Vagina (tissue), 2 donors: ENCODE measurements around the gene EPB41. TPM values are rescaled to one million over a fixed set of nuclear protein-coding genes. Genes with fewer than 3 reads are reported as not detected.
A peak's percentile ranks its signal among the peaks of the same experiment; 100 is the strongest.

Experiments
- DNase-seq, 2 donors: peaks; one replicate each; pipeline ENCODE4 v3.0.0-alpha.2; 2017; ENCODE audit errors: extremely low spot score in 2 of 2
- H3K27ac ChIP-seq: fragments of 200-600 bp; sonication (generic); one replicate; pipeline ENCODE4 v1.5.1; 2019
- H3K27me3 ChIP-seq: fragments of 200-600 bp; sonication (generic); one replicate; pipeline ENCODE4 v1.5.1; 2019
- H3K36me3 ChIP-seq, 2 donors: fragments of 200-600 bp; sonication (generic); one replicate each; pipeline ENCODE4 v1.5.1; 2017 to 2019
- H3K4me1 ChIP-seq: fragments of 200-600 bp; sonication (generic); one replicate; pipeline ENCODE4 v1.5.1; 2019
- H3K4me3 ChIP-seq, 2 donors: fragments of 200-600 bp; sonication (generic); 1 replicate in 1 of 2; 2 replicates in 1 of 2; pipeline ENCODE4 v1.5.1; 2016 to 2019
- H3K9me3 ChIP-seq: fragments of 200-600 bp; sonication (generic); one replicate; pipeline ENCODE4 v1.5.1; 2019
- CTCF ChIP-seq, 3 experiments: fragments of 450-650 bp in 2 of 3; fragments of 200-600 bp in 1 of 3; sonication (generic) in 1 of 3; IDR thresholded peaks; one replicate each; pipeline ENCODE4 v1.5.1; 2017 to 2019; ENCODE audit warnings: antibody characterized with exemption in 3 of 3, mild to moderate bottlenecking in 2 of 3, moderate library complexity in 2 of 3
- POLR2A ChIP-seq, 2 donors: fragments of 450-650 bp; IDR thresholded peaks; one replicate each; pipeline ENCODE4 v1.6.1; 2017; ENCODE audit warnings: antibody characterized with exemption in 2 of 2, mild to moderate bottlenecking in 2 of 2, moderate library complexity in 2 of 2
- POLR2AphosphoS5 ChIP-seq, 2 donors: sonication (generic); formaldehyde crosslinking; IDR thresholded peaks; one replicate each; pipeline ENCODE4 v1.9.0; 2017; ENCODE audit warnings: antibody characterized with exemption in 2 of 2, mild to moderate bottlenecking in 2 of 2, low read depth in 1 of 2; ENCODE audit not compliant: insufficient read depth in 1 of 2
- intact Hi-C: fragments of 100-400 bp; cut with DNase I; formaldehyde crosslinking; loops from one replicate; pipeline ENCODE4 v1.15.1; 2023
- total RNA-seq: library from RNA; depleted of rRNA; stranded (reverse); fragments of >200 nt; gene quantifications from one replicate; pipeline ENCODE4 v1.2.3, GENCODE V29; 2016

The EPB41 gene
- total RNA-seq, 1 donor from 2014 or later = 39.8 TPM

DNA sequence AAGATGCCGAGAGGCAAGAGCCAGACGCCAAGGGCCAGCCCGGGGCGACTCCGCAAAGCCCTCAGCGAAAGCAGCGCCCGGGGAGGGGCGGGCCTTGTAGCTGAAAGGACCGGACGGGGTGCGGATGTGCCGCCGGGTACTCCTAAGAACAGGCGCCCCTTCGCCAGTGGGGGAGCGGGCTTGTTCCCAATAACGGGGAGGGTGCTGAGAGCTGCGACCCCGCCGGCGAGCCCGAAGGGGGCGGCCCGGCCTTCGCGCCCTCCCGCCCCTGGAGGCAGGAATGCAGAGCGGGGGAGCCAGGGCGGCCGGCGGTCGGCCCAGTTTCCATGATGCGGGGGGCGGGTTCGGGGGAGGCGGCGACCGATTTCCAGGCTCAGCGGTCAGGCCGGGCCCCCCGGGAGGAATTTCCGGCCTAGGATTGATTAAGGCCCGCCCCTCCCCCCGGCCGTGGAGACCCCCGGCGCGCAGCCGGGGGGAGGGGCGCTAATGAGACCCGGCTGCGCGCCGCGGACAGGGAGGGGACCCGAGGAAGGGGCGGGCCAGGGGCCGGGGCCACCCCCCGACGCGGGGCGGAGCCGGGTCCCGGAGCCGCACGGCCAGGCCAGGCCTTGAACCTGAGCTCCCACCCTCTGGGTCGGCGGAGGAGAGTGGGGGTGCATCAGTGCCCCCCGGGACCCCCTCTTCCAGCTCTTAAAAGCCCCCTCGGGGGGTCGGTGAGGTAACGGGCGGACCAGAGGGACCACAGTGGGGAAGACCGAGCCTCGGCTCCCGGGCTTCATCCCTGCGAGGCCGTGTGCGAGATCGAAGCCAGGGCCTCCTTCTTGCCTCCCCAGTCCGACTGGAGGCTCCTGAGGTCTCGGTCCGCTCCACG is 210.2 kb downstream of the EPB41 start:
- intact Hi-C loops = loop anchor here (5.0 to 10.0 kb wide), 3 partner anchors 82 to 1593 kb away; no protein-coding TSS in a partner anchor
- Histone ChIP-seq H3K36me3 (no peaks in the 10 kb centered on the region), H3K9me3 (no peaks in the 10 kb centered on the region), H3K4me1 (peaks cover 56% of the 10 kb centered on the region), H3K4me3 (peak overlapping the region; percentile 67 to 75), H3K27ac (peak overlapping the region; percentile 94), H3K27me3 (no peaks in the 10 kb centered on the region)
- TF ChIP-seq POLR2AphosphoS5 (IDR thresholded peaks at IDR 0.05; ENCODE audit: insufficient read depth in 1 of 2, low read depth in 1 of 2) (peak in 1 of 2 donors; percentile 95), CTCF (IDR thresholded peaks at IDR 0.05) (peak; percentile 43 to 99 (median 59)), POLR2A (IDR thresholded peaks at IDR 0.05) (peak; percentile 72 to 83)
- peak in 1 of 2 donors; percentile 93 for DNase-seq

- H3K27ac ChIP-seq = peak overlapping the region; percentile 94
- TF ChIP-seq POLR2A (IDR thresholded peaks at IDR 0.05) (no peak), CTCF (IDR thresholded peaks at IDR 0.05) (no peak), POLR2AphosphoS5 (IDR thresholded peaks at IDR 0.05; ENCODE audit: insufficient read depth in 1 of 2, low read depth in 1 of 2) (no peak)
- intact Hi-C loops = loop anchor here (10.0 kb wide), 1 partner anchor 240 kb away; no protein-coding TSS in a partner anchor
- H3K4me1 ChIP-seq = peaks cover 50% of the 10 kb centered on the region
- H3K36me3 ChIP-seq = no peaks in the 10 kb centered on the region
- no peaks in the 10 kb centered on the region for H3K27me3 ChIP-seq
- H3K4me3 ChIP-seq = peak overlapping the region; percentile 67 to 75
- no peaks in the 10 kb centered on the region for H3K9me3 ChIP-seq
- DNase-seq = no peak
Measured at GRCh38 chr1:29125237-29125641, 210.9 kb downstream of the EPB41 start.

- Histone ChIP-seq H3K27me3 (no peaks in the 10 kb centered on the region), H3K27ac (peak overlapping the region; percentile 94), H3K4me1 (peaks cover 45% of the 10 kb centered on the region), H3K4me3 (peak overlapping the region; percentile 67 to 75), H3K36me3 (no peaks in the 10 kb centered on the region), H3K9me3 (no peaks in the 10 kb centered on the region)
- no peak for DNase-seq
- intact Hi-C loops = loop anchor here (10.0 kb wide), 1 partner anchor 241 kb away; no protein-coding TSS in a partner anchor
- TF ChIP-seq POLR2A (IDR thresholded peaks at IDR 0.05) = no peak
- TF ChIP-seq CTCF (IDR thresholded peaks at IDR 0.05) = no peak
- no peak for TF ChIP-seq POLR2AphosphoS5 (IDR thresholded peaks at IDR 0.05; ENCODE audit: insufficient read depth in 1 of 2, low read depth in 1 of 2)
Measured at GRCh38 chr1:29125788-29126187, 211.4 kb downstream of the EPB41 start.

DNA sequence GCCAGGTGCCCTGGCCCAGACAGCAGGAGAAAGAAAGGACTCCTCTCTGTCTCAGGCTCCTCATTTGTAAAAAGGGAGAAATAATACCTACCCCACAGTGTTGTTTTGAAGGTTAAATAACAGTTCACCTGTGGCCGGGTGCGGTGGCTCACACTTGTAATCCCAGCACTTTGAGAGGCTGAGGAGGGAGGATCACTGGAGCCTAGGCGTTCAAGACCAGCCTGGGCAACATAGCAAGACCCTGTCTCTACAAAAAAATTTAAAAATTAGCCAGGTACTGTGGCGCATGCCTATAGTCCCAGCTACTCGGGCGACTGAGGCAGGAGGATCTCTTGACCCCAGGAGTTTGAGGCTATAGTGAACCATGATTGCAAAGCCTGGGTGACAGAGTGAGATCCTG is 211.8 kb downstream of the EPB41 start:
- DNase-seq = no peak
- TF ChIP-seq CTCF (IDR thresholded peaks at IDR 0.05) (no peak), POLR2A (IDR thresholded peaks at IDR 0.05) (no peak), POLR2AphosphoS5 (IDR thresholded peaks at IDR 0.05; ENCODE audit: insufficient read depth in 1 of 2, low read depth in 1 of 2) (no peak)
- H3K27me3 ChIP-seq = no peaks in the 10 kb centered on the region
- peak overlapping the region; percentile 94 for H3K27ac ChIP-seq
- H3K4me1 ChIP-seq = peaks cover 40% of the 10 kb centered on the region
- H3K9me3 ChIP-seq = no peaks in the 10 kb centered on the region
- no peak overlapping the region for H3K4me3 ChIP-seq
- intact Hi-C loops = loop anchor here (10.0 kb wide), 1 partner anchor 241 kb away; no protein-coding TSS in a partner anchor
- H3K36me3 ChIP-seq = no peaks in the 10 kb centered on the region
